ENCODE results near the gene KRT15.

- TF ChIP-seq CTCF (IDR thresholded peaks at IDR 0.05) (no peak), POLR2A (IDR thresholded peaks at IDR 0.05) (no peak)
Measured at GRCh38 chr17:41494524-41494923, 24.2 kb downstream of the KRT15 start.

All from lower leg skin (tissue), 3 donors.